Fibroblast of skin of left quadriceps (primary cell): ENCODE results near the gene NR2F2.

Experiments used
- DNase-seq, 2 experiments: peaks; one replicate each; pipeline ENCODE4 v3.0.0-alpha.2; 2013; ENCODE audit warnings: low read depth in 2 of 2

Gene NR2F2

GRCh38 chr15:96332637-96333121 is 2.2 kb downstream of the NR2F2 start:
- no peak for DNase-seq

- DNase-seq, result no peak
Measured at GRCh38 chr15:96333131-96334016, 2.9 kb downstream of the NR2F2 start.

GRCh38 chr15:96334017-96334704 is 3.7 kb downstream of the NR2F2 start:
- DNase-seq, result no peak

- no peak for DNase-seq
Measured at GRCh38 chr15:96334705-96335410, 4.4 kb downstream of the NR2F2 start.

- no peak for DNase-seq
Measured at GRCh38 chr15:96335411-96336024, 5.0 kb downstream of the NR2F2 start.

- DNase-seq, result no peak
Measured at GRCh38 chr15:96336108-96336595, 5.7 kb downstream of the NR2F2 start.

- no peak for DNase-seq
Measured at GRCh38 chr15:96336596-96337364, 6.3 kb downstream of the NR2F2 start.

- DNase-seq, result no peak
Measured at GRCh38 chr15:96337365-96338023, 7.0 kb downstream of the NR2F2 start.

- DNase-seq, result no peak
Measured at GRCh38 chr15:96338074-96338765, 7.7 kb downstream of the NR2F2 start.

- no peak for DNase-seq
Measured at GRCh38 chr15:96338766-96339618, 8.5 kb downstream of the NR2F2 start.

- DNase-seq, result no peak
Measured at GRCh38 chr15:96339619-96340347, 9.3 kb downstream of the NR2F2 start.

- no peak for DNase-seq
Measured at GRCh38 chr15:96340348-96340597, 9.8 kb downstream of the NR2F2 start.

GRCh38 chr15:96340598-96341512 is 10.4 kb downstream of the NR2F2 start:
- no peak for DNase-seq

GRCh38 chr15:96341513-96342405 is 11.3 kb downstream of the NR2F2 start:
- DNase-seq, result no peak

- no peak for DNase-seq
Measured at GRCh38 chr15:96342406-96343112, 12.1 kb downstream of the NR2F2 start.
